Upper lobe of left lung (tissue), 4 donors: Measurements from ENCODE around the gene DOK5.

Source experiments
- EP300 ChIP-seq, 4 donors: sonication (generic); formaldehyde crosslinking; IDR thresholded peaks; one replicate each; pipeline ENCODE4 v1.5.1; 2017; ENCODE audit warnings: antibody characterized with exemption in 4 of 4, control low read depth in 2 of 4
- POLR2A ChIP-seq, 4 donors: fragments of 450-650 bp; IDR thresholded peaks; one replicate each; pipeline ENCODE4 v1.5.1; 2016 to 2017; ENCODE audit warnings: antibody characterized with exemption in 4 of 4, mild to moderate bottlenecking in 2 of 4
- TF ChIP-seq, protein P1 (sequence below), 6 experiments: fragments of 450-650 bp in 4 of 6; fragments of 200-600 bp in 2 of 6; sonication (generic) in 2 of 6; IDR thresholded peaks; one replicate each; pipeline ENCODE4 v1.5.1; 2016 to 2019; ENCODE audit warnings: antibody characterized with exemption in 6 of 6

DNA sequence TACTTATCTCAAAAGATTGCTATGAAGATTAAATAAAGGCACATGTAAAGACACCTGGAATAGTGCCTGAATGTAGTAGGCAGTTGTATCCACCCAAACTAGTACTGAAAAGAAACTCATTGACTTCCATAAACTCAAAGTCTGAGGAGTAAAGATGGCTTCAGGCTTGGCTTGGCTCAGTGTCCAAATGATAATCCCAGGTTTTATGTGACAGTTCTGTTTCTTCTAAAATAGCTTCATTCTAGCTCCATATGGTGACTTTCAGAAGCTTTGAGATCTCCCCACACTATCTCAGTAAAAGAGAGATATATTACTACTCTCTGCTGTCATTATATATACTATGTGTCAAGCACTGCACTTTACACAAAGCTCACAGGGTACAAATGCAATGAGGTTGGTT is 121.3 kb downstream of the DOK5 start:
- TF ChIP-seq, protein P1, sequence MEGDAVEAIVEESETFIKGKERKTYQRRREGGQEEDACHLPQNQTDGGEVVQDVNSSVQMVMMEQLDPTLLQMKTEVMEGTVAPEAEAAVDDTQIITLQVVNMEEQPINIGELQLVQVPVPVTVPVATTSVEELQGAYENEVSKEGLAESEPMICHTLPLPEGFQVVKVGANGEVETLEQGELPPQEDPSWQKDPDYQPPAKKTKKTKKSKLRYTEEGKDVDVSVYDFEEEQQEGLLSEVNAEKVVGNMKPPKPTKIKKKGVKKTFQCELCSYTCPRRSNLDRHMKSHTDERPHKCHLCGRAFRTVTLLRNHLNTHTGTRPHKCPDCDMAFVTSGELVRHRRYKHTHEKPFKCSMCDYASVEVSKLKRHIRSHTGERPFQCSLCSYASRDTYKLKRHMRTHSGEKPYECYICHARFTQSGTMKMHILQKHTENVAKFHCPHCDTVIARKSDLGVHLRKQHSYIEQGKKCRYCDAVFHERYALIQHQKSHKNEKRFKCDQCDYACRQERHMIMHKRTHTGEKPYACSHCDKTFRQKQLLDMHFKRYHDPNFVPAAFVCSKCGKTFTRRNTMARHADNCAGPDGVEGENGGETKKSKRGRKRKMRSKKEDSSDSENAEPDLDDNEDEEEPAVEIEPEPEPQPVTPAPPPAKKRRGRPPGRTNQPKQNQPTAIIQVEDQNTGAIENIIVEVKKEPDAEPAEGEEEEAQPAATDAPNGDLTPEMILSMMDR (IDR thresholded peaks at IDR 0.05), result no peak
- TF ChIP-seq EP300 (IDR thresholded peaks at IDR 0.05), result no peak
- no peak for TF ChIP-seq POLR2A (IDR thresholded peaks at IDR 0.05)
